Fibroblast of lung (primary cell): ENCODE results near the gene PLAC1. TPM values are rescaled to one million over a fixed set of nuclear protein-coding genes. Genes with fewer than 3 reads are reported as not detected.

Source experiments
- DNase-seq, 2 donors: peaks; one replicate each; pipeline versions ENCODE4 v3.0.0 to v3.0.0-alpha.2; 2010; ENCODE audit warnings: low read depth in 2 of 2
- H2AFZ ChIP-seq: 2 replicates; pipeline ENCODE4 v1.5.1; 2012; ENCODE audit warnings: low read length, control low read depth, inconsistent platforms
- H3K27ac ChIP-seq: 2 replicates; pipeline ENCODE4 v1.5.1; 2011; ENCODE audit warnings: low read length, control low read depth; ENCODE audit not compliant: insufficient read depth
- H3K27me3 ChIP-seq: 2 replicates; pipeline ENCODE4 v1.5.1; 2011; ENCODE audit warnings: mild to moderate bottlenecking, low read length; ENCODE audit not compliant: control insufficient read depth, insufficient read depth
- H3K36me3 ChIP-seq: 2 replicates; pipeline ENCODE4 v1.5.1; 2011; ENCODE audit warnings: low read length; ENCODE audit not compliant: control insufficient read depth, insufficient read depth
- H3K4me1 ChIP-seq: 2 replicates; pipeline ENCODE4 v1.5.1; 2011; ENCODE audit warnings: low read length; ENCODE audit not compliant: control insufficient read depth, insufficient read depth; ENCODE audit errors: extremely low read depth
- H3K4me2 ChIP-seq: 2 replicates; pipeline ENCODE4 v1.5.1; 2011; ENCODE audit warnings: low read length, control low read depth; ENCODE audit not compliant: insufficient read depth; ENCODE audit errors: extremely low read depth
- H3K4me3 ChIP-seq, 4 experiments: fragments of 200-600 bp in 1 of 4; sonication (generic) in 1 of 4; replicated peaks in 1 of 4; 2 replicates each; pipeline ENCODE4 v1.5.1; 2011 to 2016; ENCODE audit warnings: low read length in 4 of 4, low read depth in 3 of 4, mild to moderate bottlenecking in 3 of 4, control low read depth in 2 of 4, inconsistent platforms in 1 of 4, mixed read lengths in 1 of 4; ENCODE audit not compliant: insufficient read depth in 1 of 4; ENCODE audit errors: control extremely low read depth in 1 of 4
- H3K79me2 ChIP-seq: 2 replicates; pipeline ENCODE4 v1.5.1; 2012; ENCODE audit warnings: mild to moderate bottlenecking, low read length, inconsistent platforms; ENCODE audit not compliant: control insufficient read depth, insufficient read depth
- H3K9ac ChIP-seq: 2 replicates; pipeline ENCODE4 v1.5.1; 2011; ENCODE audit warnings: mild to moderate bottlenecking, low read length, control low read depth; ENCODE audit not compliant: insufficient read depth
- H3K9me3 ChIP-seq: 2 replicates; pipeline ENCODE4 v1.5.1; 2012; ENCODE audit warnings: low read depth, low read length; ENCODE audit not compliant: control insufficient read depth, insufficient read depth
- H4K20me1 ChIP-seq: 2 replicates; pipeline ENCODE4 v1.5.1; 2011; ENCODE audit warnings: low read length; ENCODE audit not compliant: control insufficient read depth, insufficient read depth; ENCODE audit errors: extremely low read depth
- EZH2 ChIP-seq: IDR thresholded peaks from 2 replicates; pipeline ENCODE4 v1.5.1; 2012; ENCODE audit warnings: low read length, control low read depth, mild to moderate bottlenecking; ENCODE audit errors: missing control alignments
- polyA plus RNA-seq, 2 donors: library from polyadenylated mRNA; depleted of rRNA in 1 of 2; stranded (reverse) in 1 of 2; unstranded in 1 of 2; fragments of >200 nt; gene quantifications; 2 replicates each; pipeline ENCODE4 v1.2.1, GENCODE V29; 2011 to 2012; ENCODE audit warnings: missing spikeins in 1 of 2
- total RNA-seq: library from RNA; depleted of rRNA; stranded (reverse); fragments of >200 nt; gene quantifications from 2 replicates; pipeline ENCODE4 v1.2.1, GENCODE V29; 2014
- TF ChIP-seq, protein P1 (sequence below), 2 donors: IDR thresholded peaks in 1 of 2; conservative IDR thresholded peaks in 1 of 2; 1 replicate in 1 of 2; 2 replicates in 1 of 2; pipeline ENCODE4 v1.5.1; 2011 to 2012; ENCODE audit warnings: low read length in 2 of 2, control low read depth in 1 of 2, inconsistent platforms in 1 of 2, low read depth in 1 of 2, mild to moderate bottlenecking in 1 of 2

The PLAC1 gene
- total and polyA plus RNA-seq, 2 donors (not counting 1 experiment from before 2014, with no cell fraction given) = 0.17 to 0.22 TPM

DNA sequence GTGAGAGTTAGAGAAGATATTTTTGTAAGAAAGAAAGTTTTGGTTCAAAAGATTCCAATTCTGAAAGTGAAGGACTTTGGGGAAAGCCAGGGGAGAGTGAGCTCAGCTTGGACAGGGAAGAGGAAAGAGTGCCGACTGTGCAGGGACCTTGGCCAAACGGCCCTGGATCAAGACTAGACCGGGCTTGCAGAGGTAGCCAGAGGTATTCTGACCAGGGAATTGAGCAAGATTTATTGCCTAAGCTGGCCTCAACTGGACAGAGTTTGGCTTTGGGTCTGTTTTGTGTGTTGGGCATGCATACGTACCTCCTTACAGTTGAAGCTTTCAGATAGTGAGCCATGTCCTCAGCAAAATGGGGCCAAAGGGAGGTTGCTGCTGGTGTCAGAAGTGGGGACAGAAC is 11.6 kb downstream of the PLAC1 start:
- Histone ChIP-seq H3K4me3 (no peak overlapping the region), H3K4me1 (no peaks in the 10 kb centered on the region), H3K27ac (no peak overlapping the region), H4K20me1 (no peaks in the 10 kb centered on the region), H3K9me3 (no peaks in the 10 kb centered on the region), H3K4me2 (no peak overlapping the region), H3K9ac (no peak overlapping the region), H3K27me3 (no peaks in the 10 kb centered on the region), H2AFZ (no peak overlapping the region), H3K79me2 (no peaks in the 10 kb centered on the region), H3K36me3 (no peaks in the 10 kb centered on the region)
- no peak for DNase-seq
- TF ChIP-seq EZH2 = no peak
- TF ChIP-seq, protein P1, sequence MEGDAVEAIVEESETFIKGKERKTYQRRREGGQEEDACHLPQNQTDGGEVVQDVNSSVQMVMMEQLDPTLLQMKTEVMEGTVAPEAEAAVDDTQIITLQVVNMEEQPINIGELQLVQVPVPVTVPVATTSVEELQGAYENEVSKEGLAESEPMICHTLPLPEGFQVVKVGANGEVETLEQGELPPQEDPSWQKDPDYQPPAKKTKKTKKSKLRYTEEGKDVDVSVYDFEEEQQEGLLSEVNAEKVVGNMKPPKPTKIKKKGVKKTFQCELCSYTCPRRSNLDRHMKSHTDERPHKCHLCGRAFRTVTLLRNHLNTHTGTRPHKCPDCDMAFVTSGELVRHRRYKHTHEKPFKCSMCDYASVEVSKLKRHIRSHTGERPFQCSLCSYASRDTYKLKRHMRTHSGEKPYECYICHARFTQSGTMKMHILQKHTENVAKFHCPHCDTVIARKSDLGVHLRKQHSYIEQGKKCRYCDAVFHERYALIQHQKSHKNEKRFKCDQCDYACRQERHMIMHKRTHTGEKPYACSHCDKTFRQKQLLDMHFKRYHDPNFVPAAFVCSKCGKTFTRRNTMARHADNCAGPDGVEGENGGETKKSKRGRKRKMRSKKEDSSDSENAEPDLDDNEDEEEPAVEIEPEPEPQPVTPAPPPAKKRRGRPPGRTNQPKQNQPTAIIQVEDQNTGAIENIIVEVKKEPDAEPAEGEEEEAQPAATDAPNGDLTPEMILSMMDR (conservative IDR thresholded peaks at IDR 0.05 in 1 of 2, IDR thresholded peaks at IDR 0.05 in 1 of 2; ENCODE audit: low read depth in 1 of 2, low read length in 2 of 2) = no peak

DNA sequence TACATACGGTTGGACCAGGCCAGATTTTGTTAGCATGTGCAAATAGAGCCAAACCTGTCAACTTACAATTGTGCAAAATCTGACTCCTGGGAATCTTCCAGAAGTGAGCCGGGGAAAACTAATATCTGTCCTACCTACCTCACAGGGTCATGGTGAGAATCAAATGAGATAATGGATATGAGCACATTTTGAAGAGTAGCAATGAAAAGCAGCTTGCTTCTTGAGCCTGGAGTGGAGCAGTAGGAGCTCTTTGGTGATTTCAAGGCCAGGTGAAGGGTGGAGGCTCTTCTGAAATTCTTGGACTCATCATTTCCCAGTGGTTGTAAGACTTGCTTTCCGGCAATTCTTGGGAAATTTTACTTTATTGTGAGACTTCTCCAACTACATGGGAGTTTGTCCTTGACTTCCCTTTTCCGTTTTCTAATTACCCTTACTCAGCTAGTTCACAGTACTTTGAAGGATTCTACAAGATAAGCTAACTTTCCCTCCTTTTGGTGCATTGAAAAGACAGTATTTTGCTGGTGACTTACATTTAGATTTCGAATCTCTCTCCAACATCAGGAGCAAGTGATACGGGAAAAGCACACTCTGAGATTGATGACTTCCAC is 12.2 kb downstream of the PLAC1 start:
- H4K20me1 ChIP-seq = no peaks in the 10 kb centered on the region
- TF ChIP-seq, protein P1 (conservative IDR thresholded peaks at IDR 0.05 in 1 of 2, IDR thresholded peaks at IDR 0.05 in 1 of 2; ENCODE audit: low read depth in 1 of 2, low read length in 2 of 2) = no peak
- TF ChIP-seq EZH2 = no peak
- no peak for DNase-seq
- no peak overlapping the region for H3K4me2 ChIP-seq
- no peaks in the 10 kb centered on the region for H3K9me3 ChIP-seq
- no peak overlapping the region for H3K27ac ChIP-seq
- no peaks in the 10 kb centered on the region for H3K36me3 ChIP-seq
- H3K27me3 ChIP-seq = no peaks in the 10 kb centered on the region
- no peaks in the 10 kb centered on the region for H3K4me1 ChIP-seq
- no peak overlapping the region for H3K4me3 ChIP-seq
- no peaks in the 10 kb centered on the region for H3K79me2 ChIP-seq
- no peak overlapping the region for H3K9ac ChIP-seq
- no peak overlapping the region for H2AFZ ChIP-seq

DNA sequence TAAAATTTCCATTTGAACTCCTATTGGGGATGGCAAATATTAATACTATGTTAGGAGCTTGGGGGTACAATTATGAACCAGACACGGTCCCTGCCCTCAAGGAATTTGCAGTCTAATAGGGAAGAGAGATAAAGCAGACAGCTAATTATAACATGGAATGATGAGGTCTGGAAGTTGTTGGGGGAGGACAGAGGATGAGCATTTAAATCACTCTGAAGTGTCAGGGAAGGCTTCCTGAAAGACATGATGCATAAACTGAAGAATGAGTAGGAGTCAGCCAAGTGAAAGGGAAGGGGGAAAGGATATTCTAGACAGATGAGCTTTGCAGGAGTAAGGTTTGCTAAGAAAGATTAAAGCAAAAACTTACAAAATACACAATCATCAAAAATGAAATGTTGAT is 15.9 kb downstream of the PLAC1 start:
- no peak overlapping the region for H2AFZ ChIP-seq
- no peaks in the 10 kb centered on the region for H3K36me3 ChIP-seq
- DNase-seq = no peak
- no peak overlapping the region for H3K4me3 ChIP-seq
- no peaks in the 10 kb centered on the region for H3K9me3 ChIP-seq
- H3K9ac ChIP-seq = no peak overlapping the region
- no peak overlapping the region for H3K27ac ChIP-seq
- H3K4me2 ChIP-seq = no peak overlapping the region
- H3K27me3 ChIP-seq = no peaks in the 10 kb centered on the region
- no peaks in the 10 kb centered on the region for H4K20me1 ChIP-seq
- H3K79me2 ChIP-seq = no peaks in the 10 kb centered on the region
- TF ChIP-seq, protein P1 (conservative IDR thresholded peaks at IDR 0.05 in 1 of 2, IDR thresholded peaks at IDR 0.05 in 1 of 2; ENCODE audit: low read depth in 1 of 2, low read length in 2 of 2) = no peak
- no peak for TF ChIP-seq EZH2
- H3K4me1 ChIP-seq = no peaks in the 10 kb centered on the region
